PC-9 (cell line): ENCODE results near the gene RALB. TPM values are rescaled to one million over a fixed set of nuclear protein-coding genes. Genes with fewer than 3 reads are reported as not detected.

Source experiments
- BruUV-seq: library from RNA; stranded (reverse); fragments of 400-500 nt; replicated peaks from 2 replicates; lab custom pipeline; 2021; lab: Mats Ljungman, UMichigan
- CTCF ChIA-PET: fragments of 300-600 bp; sonication (Branson Sonifier 250); formaldehyde crosslinking; loops from one replicate; lab custom pipeline; 2022; ENCODE audit warnings: antibody characterized with exemption; lab: Charles Lee
- POLR2A ChIA-PET: fragments of 300-600 bp; sonication (Branson Sonifier 250); formaldehyde crosslinking; loops from one replicate; lab custom pipeline; 2022; ENCODE audit warnings: antibody characterized with exemption; ENCODE audit not compliant: unreplicated experiment; lab: Charles Lee
- DNase-seq, 2 experiments: peaks; one replicate each; pipeline versions ENCODE4 v3.0.0 to v3.0.0-alpha.2; 2015 to 2022; ENCODE audit warnings: mixed read lengths in 1 of 2
- H2AFZ ChIP-seq: fragments of 200-600 bp; sonication (generic); 2 replicates; pipeline ENCODE4 v1.8.1; 2017; ENCODE audit warnings: antibody characterized with exemption
- H3F3A ChIP-seq: fragments of 200-600 bp; sonication (generic); 2 replicates; pipeline ENCODE4 v1.8.1; 2017; ENCODE audit warnings: antibody characterized with exemption, mild to moderate bottlenecking, low read depth; ENCODE audit not compliant: insufficient read depth
- H3K27ac ChIP-seq: fragments of 200-600 bp; sonication (generic); 2 replicates; pipeline ENCODE4 v1.6.1; 2016; ENCODE audit warnings: mixed run types
- H3K27me3 ChIP-seq: fragments of 200-600 bp; sonication (generic); 2 replicates; pipeline ENCODE4 v1.6.1; 2016; ENCODE audit warnings: low read depth, mixed run types; ENCODE audit not compliant: insufficient read depth
- H3K36me3 ChIP-seq: fragments of 200-600 bp; sonication (generic); 2 replicates; pipeline ENCODE4 v1.6.1; 2016; ENCODE audit warnings: low read depth, mixed run types
- H3K4me1 ChIP-seq: fragments of 200-600 bp; sonication (generic); replicated peaks from 2 replicates; pipeline ENCODE4 v1.6.1; 2016; ENCODE audit warnings: mixed run types; ENCODE audit not compliant: insufficient read depth
- H3K4me2 ChIP-seq: fragments of 200-600 bp; sonication (generic); 2 replicates; pipeline ENCODE4 v1.6.1; 2017; ENCODE audit warnings: mixed run types
- H3K4me3 ChIP-seq: fragments of 200-600 bp; sonication (generic); 2 replicates; pipeline ENCODE4 v1.6.1; 2016; ENCODE audit warnings: mixed run types
- H3K79me2 ChIP-seq: fragments of 200-600 bp; sonication (generic); 2 replicates; pipeline ENCODE4 v1.6.1; 2017; ENCODE audit warnings: low read depth, mixed run types
- H3K9me2 ChIP-seq: fragments of 200-600 bp; sonication (generic); 2 replicates; pipeline ENCODE4 v1.8.1; 2017; ENCODE audit warnings: mild to moderate bottlenecking; ENCODE audit not compliant: insufficient read depth
- H3K9me3 ChIP-seq: fragments of 200-600 bp; sonication (generic); 2 replicates; pipeline ENCODE4 v1.8.1; 2016; ENCODE audit warnings: low read depth; ENCODE audit not compliant: insufficient read depth
- H4K20me1 ChIP-seq: fragments of 200-600 bp; sonication (generic); 2 replicates; pipeline ENCODE4 v1.8.1; 2017; ENCODE audit not compliant: insufficient read depth
- EZH2 ChIP-seq: fragments of 200-600 bp; sonication (generic); IDR thresholded peaks from 2 replicates; pipeline ENCODE4 v1.8.0; 2017; ENCODE audit warnings: antibody characterized with exemption, low read depth
- intact Hi-C: fragments of 100-400 bp; cut with micrococcal nuclease; formaldehyde crosslinking; loops from one replicate; pipeline ENCODE4 v1.10.0; 2022; ENCODE audit not compliant: unreplicated experiment
- total RNA-seq: library from RNA; stranded (reverse); gene quantifications from 2 replicates; pipeline ENCODE4 v1.2.3, GENCODE V29; 2021
- TF ChIP-seq, protein P1 (sequence below): fragments of 200-600 bp; sonication (generic); conservative IDR thresholded peaks from 2 replicates; pipeline ENCODE4 v1.6.1; 2017; ENCODE audit warnings: mixed run types, antibody characterized with exemption, mild to moderate bottlenecking, moderate library complexity

The RALB gene
- total RNA-seq, 1 experiment from 2014 or later: 86.6 TPM

DNA sequence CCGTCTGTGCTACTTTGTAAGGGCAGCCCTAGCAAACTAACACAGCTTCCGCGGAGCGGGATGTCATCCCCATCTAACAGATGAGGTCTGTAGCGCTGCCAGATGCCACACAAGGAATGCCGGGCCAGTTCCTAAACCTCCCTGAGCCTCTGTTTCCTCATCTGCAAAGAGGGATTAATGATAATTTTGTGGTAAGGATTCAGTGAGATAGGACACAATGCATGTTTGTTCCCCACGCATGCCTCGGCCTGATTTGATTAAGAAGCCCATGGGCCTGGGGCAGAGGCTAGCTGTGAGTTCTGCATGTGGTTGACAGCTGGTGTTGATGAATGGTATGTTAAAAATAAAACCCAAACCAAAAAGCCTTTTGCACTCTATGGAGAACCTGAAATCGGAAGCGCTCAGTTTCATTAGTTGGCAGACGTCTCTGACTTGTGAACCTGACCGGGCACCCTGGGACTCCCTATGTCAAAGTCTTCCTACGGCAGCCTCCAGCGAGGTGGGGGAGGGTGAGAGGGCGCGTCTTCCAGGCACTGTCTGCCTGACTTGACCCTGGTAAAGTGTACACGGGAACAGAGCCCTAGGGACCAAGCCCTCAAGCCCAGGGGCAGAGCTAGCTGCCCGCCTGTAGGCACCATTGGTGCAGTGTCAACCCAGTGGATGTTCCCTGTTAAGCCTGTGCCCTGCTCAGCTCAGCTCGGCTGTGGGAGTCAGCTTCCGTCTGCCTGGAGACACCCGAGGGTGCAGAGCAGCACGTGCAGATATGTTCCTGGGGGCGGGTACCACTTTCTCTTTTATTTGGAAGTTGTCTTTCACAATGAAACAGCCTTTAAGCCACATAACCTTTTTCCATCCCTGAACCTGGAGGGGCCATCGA is 78.5 kb downstream of the RALB start:
- ChIA-PET CTCF (interaction anchor here (0.6 kb wide), 1 partner anchor 19 kb away, joined by 3 read pairs; no protein-coding TSS in a partner anchor), POLR2A (no interaction called here)
- H3F3A ChIP-seq: no peaks in the 10 kb centered on the region
- DNase-seq: no peak
- H3K4me1 ChIP-seq: no peaks in the 10 kb centered on the region
- H3K4me2 ChIP-seq: no peak overlapping the region
- H3K27ac ChIP-seq: no peak overlapping the region
- no peaks in the 10 kb centered on the region for H3K9me2 ChIP-seq
- no peaks in the 10 kb centered on the region for H3K79me2 ChIP-seq
- peaks cover 78% of the 10 kb centered on the region for H3K27me3 ChIP-seq
- H2AFZ ChIP-seq: no peak overlapping the region
- H4K20me1 ChIP-seq: no peaks in the 10 kb centered on the region
- BruUV-seq: no TSS peak
- no peaks in the 10 kb centered on the region for H3K36me3 ChIP-seq
- H3K9me3 ChIP-seq: no peaks in the 10 kb centered on the region
- no peak overlapping the region for H3K4me3 ChIP-seq
- TF ChIP-seq EZH2: no peak
- TF ChIP-seq, protein P1, sequence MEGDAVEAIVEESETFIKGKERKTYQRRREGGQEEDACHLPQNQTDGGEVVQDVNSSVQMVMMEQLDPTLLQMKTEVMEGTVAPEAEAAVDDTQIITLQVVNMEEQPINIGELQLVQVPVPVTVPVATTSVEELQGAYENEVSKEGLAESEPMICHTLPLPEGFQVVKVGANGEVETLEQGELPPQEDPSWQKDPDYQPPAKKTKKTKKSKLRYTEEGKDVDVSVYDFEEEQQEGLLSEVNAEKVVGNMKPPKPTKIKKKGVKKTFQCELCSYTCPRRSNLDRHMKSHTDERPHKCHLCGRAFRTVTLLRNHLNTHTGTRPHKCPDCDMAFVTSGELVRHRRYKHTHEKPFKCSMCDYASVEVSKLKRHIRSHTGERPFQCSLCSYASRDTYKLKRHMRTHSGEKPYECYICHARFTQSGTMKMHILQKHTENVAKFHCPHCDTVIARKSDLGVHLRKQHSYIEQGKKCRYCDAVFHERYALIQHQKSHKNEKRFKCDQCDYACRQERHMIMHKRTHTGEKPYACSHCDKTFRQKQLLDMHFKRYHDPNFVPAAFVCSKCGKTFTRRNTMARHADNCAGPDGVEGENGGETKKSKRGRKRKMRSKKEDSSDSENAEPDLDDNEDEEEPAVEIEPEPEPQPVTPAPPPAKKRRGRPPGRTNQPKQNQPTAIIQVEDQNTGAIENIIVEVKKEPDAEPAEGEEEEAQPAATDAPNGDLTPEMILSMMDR: no peak
- intact Hi-C loops: no loop called here

DNA sequence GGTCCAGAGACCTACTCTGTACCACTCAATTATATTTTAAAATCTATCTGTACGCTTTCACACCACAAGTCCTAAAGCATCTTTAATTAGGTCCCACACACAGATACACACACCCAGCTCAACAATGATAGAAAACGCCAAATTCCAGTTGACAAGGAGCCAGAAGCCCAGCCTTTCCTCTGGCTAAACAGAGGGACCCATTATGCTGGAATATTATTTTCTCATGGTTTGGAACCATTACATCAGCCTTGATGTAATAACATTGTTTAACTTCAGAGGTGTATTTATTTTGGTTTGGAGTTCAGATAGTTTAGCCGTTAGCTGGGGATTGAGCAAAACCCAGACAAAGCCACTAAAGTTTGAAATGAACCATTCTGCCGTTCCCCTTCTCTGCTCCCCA is 79.3 kb downstream of the RALB start:
- Histone ChIP-seq H3K27me3 (peaks cover 78% of the 10 kb centered on the region), H3K4me2 (no peak overlapping the region), H3K9me3 (no peaks in the 10 kb centered on the region), H3F3A (no peaks in the 10 kb centered on the region), H3K79me2 (no peaks in the 10 kb centered on the region), H3K27ac (no peak overlapping the region), H3K4me3 (no peak overlapping the region), H3K4me1 (no peaks in the 10 kb centered on the region), H3K9me2 (no peaks in the 10 kb centered on the region), H4K20me1 (no peaks in the 10 kb centered on the region), H2AFZ (no peak overlapping the region), H3K36me3 (no peaks in the 10 kb centered on the region)
- CTCF ChIA-PET: interaction anchor here (0.7 kb wide), 1 partner anchor 182 kb away, joined by 3 read pairs; no protein-coding TSS in a partner anchor
- intact Hi-C loops: no loop called here
- BruUV-seq: no TSS peak
- DNase-seq: no peak
- POLR2A ChIA-PET: no interaction called here
- TF ChIP-seq EZH2: no peak
- TF ChIP-seq, protein P1: no peak

DNA sequence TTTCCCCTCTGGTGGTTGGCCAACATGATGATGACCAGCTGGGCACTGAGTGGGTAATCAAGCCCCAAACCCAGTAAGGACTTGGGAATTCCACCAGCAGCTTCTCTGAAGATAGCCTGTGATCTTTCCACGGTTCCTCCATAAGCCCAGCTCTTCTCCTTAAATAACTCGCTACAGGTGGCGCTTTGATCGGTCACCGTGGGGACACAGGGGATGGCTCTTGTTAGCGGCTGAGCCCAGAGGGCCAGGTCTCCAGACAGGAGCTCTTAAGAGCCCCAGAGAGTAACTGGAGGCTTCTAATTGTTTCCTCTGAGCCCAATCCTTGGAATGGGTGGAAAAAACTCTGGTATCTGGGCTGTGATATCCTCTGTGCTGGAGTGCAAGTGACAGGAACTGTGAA is 79.7 kb downstream of the RALB start:
- H2AFZ ChIP-seq: no peak overlapping the region
- TF ChIP-seq EZH2: no peak
- TF ChIP-seq, protein P1: no peak
- H4K20me1 ChIP-seq: no peaks in the 10 kb centered on the region
- ChIA-PET POLR2A (no interaction called here), CTCF (interaction anchor here (0.7 kb wide), 1 partner anchor 181 kb away, joined by 3 read pairs; no protein-coding TSS in a partner anchor)
- no peaks in the 10 kb centered on the region for H3F3A ChIP-seq
- H3K27me3 ChIP-seq: peaks cover 73% of the 10 kb centered on the region
- no peaks in the 10 kb centered on the region for H3K4me1 ChIP-seq
- no peak overlapping the region for H3K27ac ChIP-seq
- no peak overlapping the region for H3K4me2 ChIP-seq
- H3K9me2 ChIP-seq: no peaks in the 10 kb centered on the region
- no peak overlapping the region for H3K4me3 ChIP-seq
- intact Hi-C loops: no loop called here
- no peak for DNase-seq
- BruUV-seq: no TSS peak
- H3K9me3 ChIP-seq: no peaks in the 10 kb centered on the region
- no peaks in the 10 kb centered on the region for H3K36me3 ChIP-seq
- no peaks in the 10 kb centered on the region for H3K79me2 ChIP-seq
